GM21619 (cell line): ENCODE measurements around the gene ADCK2.
"Not testable (repeated sequence)": the region's sequence is repeated elsewhere in the genome, so short reads cannot be mapped to it uniquely, and the experiment has no call there.

Experiments used
- ATAC-seq: cut with Tn5 transposase; IDR thresholded peaks from one replicate; pipeline ENCODE4 v1.9.1; 2021; ENCODE audit not compliant: unreplicated experiment

The ADCK2 gene

DNA sequence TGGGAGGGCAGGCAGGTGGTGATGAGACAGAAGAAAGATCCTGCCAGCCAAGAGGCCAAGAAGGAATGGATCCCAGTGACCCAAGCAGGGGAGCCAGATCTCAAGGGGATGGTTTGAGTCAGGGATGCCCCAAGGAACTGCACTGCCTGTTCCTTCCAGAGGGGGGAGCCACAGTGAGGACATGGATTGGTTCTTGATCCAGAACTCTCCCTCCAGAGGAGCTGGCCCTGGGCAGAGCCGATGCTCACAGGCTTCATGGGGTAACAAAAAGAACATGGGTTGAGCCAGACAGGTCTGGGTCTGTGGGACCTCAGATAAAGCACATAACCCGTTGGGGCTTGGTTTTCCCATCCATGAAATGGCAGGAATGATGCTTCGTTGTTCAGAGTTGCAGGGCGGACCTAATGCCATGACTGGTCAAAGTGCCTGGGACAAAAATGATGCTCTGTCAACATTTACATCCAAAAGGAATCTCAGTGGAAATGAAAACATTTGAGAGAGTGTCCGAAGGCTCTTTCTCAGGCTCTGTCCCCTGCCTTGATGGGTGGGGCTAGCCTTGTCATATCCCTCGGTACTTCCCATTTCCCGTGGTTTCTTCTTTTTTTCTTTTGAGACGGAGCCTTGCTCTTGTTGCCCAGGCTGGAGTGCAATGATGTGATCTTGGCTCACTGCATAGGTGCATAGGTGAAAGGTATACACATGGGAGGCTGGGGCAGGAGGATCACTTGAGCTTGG, 27.4 kb upstream of the ADCK2 start:
- no peak for ATAC-seq

DNA sequence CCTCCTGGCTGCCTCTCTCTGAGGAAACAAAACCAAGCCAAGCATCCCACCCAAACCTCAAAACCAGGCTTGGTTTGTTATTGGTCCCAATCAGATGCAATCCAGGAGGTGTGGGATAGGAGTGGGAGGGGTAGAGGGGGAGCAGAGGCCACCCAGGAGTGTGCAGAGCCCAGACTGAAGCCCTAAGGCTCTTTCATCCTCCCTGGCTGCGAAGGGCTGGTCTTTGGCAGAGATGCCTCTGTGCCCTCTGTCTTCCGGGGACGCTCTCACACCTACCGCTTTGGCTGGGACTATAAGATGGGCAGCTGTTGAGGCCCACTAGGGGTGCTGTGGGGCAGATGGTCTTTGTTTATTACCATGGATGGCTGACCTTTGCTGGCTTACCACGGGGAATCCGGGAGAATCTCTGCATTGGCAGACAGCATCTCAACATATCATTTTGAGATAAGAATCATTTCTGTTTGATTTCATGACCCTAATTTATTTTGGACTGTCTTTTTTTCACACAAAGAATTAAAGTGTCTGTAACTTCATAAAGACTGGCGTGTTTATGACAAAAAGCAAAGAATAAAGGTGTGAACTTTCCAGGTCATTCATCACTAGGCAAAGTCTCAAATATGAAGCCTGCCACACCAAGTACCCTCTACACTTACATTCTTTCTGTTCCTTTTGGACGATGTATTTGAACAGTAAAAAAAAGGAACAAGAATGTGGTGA, 25.7 kb upstream of the ADCK2 start:
- ATAC-seq: peak; percentile 87

- no peak for ATAC-seq
Observed at GRCh38 chr7:140649556-140650205, 23.1 kb upstream of the ADCK2 start.

DNA sequence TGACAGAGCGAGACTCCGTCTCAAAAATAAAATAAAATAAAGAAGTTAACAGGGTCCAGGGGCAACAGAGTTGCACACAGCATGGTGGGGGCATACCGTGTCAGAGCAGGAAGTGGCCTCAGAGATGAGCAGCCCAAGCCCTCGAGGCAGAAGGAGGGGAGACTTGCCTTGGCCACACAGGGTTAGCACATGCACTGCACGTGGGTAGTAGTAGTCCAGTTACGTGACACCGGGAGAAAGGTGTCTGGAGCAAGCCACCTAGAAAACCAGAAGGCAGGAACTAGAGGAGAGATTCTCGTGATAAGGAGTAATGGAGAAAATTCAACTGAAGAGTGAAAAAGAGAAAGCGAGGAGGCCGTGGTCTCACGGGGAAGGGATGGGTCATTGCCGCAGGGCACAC, 22.4 kb upstream of the ADCK2 start:
- no peak for ATAC-seq

GRCh38 chr7:140653319-140654108, 19.2 kb upstream of the ADCK2 start:
- ATAC-seq: no peak

GRCh38 chr7:140654109-140654387, 18.7 kb upstream of the ADCK2 start:
- no peak for ATAC-seq

DNA sequence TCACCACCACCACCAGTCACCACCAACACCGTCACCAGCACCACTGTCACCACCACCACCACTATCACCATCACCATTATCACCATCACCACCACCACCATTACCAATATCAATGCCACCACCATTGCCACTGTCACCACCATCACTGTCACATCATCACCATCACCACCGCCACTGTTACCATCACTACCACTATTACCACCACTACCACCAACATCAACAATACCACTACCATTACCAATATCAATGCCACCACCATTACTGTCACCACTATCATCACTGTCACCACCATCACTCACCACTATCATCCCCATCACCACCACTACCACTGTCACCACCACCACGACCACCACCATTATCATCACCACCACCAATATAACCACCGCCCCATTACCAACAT, 18.1 kb upstream of the ADCK2 start:
- ATAC-seq: no peak

DNA sequence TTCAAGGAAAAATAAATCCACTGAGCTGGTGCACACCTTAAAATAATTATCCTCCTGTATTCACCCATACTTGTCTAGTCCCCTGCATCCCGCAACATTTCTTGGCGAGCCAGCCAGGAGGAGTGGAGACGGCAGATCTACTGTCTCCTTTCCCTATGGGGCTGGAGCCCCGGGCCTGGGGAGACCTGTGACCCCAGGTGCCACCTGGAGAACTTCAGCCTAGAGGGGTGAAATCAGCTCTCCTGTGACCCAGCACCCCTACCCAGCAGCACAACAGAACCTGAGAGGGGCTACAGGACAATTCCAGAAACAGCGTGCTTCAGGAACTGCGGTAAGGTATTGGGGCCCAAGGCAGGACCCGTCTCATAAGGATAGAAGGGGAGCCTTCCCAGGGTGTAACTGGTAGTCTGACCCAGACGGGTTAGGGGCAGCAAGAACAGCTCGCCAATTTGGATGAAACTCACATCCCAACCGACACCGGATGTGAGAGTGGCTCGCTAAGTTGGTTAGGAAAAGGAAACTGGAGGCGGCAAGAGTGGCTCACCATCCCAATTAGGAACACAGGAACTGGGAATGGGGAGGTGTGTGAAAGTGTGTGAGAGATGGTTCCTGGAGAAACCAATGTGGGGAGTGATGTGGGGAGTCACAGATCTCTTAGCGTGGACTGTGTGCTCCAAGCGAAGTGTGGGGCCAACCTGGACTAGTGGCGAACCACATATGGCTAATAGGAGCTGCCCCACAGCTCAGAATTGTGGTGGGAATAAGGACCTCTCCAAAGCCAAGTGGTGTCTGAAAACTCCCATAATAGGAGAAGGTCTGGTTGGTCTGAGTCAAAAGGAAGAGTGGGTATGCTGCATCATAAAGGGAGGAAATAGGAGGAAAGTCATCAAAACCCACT, 17.0 kb upstream of the ADCK2 start:
- no peak for ATAC-seq

GRCh38 chr7:140656548-140657515, 15.9 kb upstream of the ADCK2 start:
- ATAC-seq: peak; percentile 93

DNA sequence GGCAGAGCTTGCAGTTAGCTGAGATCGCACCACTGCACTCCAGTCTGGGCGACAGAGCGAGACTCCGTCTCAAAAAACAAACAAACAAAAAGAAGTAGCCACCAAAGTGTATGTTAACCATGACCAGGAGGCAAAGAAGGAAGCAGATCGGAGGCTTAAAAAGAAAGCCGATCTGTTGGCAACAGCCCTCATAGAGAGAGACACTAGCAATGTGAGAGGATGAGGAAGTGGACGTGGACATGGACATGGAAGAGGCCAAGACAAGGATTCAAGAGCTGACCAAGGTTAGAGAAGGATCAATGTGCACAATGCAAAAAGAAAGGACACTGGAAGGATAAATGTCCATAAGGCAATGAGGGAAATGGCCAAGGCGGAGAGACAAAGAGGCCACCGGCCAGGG, 14.9 kb upstream of the ADCK2 start:
- ATAC-seq: no peak

- ATAC-seq: no peak
Observed at GRCh38 chr7:140659856-140660255, 12.9 kb upstream of the ADCK2 start.

- no peak for ATAC-seq
Observed at GRCh38 chr7:140661124-140661523, 11.6 kb upstream of the ADCK2 start.

DNA sequence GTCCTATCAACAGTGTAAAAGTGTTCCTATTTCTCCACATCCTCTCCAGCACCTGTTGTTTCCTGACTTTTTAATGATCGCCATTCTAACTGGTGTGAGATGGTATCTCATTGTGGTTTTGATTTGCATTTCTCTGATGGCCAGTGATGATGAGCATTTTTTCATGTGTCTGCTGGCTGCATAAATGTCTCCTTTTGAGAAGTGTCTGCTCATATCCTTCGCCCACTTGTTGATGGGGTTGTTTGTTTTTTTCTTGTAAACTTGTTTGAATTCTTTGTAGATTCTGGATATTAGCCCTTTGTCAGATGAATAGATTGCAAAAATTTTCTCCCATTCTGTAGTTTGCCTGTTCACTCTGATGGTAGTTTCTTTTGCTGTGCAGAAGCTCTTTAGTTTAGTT, 9.8 kb upstream of the ADCK2 start:
- not testable (repeated sequence) for ATAC-seq

- ATAC-seq: no peak
Observed at GRCh38 chr7:140667476-140667875, 5.3 kb upstream of the ADCK2 start.

- no peak for ATAC-seq
Observed at GRCh38 chr7:140668641-140669040, 4.1 kb upstream of the ADCK2 start.

DNA sequence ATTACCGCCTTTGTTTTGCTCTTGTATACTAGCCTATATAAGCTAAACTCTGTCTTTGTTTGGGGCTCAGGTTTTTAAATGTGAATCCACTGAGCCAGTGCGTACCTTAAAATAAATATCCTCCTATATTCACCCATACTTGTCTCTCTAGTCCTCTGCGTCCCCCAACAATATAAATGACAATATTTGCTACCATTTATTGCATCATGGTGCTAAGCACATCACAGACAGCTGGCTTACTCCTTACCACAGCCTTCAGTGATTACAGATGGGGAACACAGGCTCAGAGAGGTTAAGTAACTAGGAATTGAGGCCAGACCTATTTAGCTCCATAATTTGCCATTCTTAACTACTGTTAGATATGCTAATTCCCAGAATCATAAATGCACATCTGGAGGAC, 3.4 kb upstream of the ADCK2 start:
- ATAC-seq: no peak

DNA sequence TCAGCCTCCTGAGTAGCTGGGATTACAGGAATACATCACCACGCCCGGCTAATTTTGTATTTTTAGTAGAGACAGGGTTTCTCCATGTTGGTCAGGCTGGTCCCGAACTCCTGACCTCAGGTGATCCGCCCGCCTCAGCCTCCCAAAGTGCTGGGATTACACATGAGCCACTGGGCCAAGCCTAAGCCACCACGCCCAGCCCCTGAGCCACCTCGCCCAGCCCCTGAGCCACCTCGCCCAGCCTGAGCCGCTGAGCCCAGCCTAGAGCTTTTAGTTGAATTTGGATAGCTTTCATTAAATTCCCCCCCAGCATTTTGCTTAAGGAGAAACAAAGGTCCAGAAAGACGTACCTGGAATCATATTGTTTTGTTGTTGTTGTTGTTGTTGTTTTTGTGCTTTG, 2.9 kb upstream of the ADCK2 start:
- ATAC-seq: not testable (repeated sequence)

DNA sequence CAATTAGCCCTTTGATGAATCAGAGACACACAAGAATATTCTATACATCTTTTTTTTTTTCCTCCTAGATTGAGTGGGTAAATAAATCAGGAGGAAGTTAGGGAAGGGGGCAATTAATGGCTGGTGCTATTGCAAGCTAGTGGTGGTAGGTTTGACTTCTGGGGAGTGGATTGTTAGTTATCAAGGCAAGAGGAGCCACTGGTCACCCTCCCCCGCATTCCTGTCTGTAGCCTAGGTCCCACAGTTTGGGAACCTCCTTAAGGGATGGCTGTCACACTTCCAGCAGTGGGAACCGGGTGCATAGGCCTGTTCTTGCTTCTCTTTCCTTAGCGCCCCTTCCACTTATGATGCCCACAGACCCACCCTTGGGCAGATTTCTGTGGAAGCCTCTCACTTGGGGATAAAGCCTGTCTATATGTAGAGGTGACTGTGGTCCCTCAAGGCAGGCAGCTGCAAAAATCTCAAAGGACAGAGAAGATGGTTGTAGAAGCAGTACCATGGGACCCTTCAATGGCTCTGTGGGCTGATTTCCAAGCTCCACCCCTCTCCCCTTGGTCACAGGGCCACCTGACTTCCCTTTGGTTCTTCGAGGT, 2.3 kb upstream of the ADCK2 start:
- no peak for ATAC-seq

DNA sequence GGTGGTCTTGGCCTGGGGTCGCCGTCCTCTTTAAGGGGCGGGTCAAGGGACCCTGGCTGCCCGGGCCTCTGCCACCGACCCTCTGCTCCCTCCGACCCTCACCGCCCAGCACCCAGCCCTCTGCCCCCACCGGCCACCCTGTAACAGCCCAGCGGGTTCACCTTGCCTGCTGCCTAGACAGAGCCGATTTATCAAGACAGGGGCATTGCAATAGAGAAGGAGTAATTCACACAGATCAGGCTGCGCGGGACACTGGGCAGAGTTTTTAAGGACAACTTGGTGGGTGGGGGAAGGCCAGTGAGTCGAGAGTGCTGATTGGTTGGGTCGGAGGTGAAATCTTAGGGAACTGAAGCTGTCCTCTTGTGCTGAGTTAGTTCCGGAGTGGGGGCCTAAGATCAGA, 779 bp upstream of the ADCK2 start:
- no peak for ATAC-seq
